GM12874 (cell line): ENCODE data around the gene COL6A2.

Experiments used
- TF ChIP-seq, protein P1 (sequence below): IDR thresholded peaks from 2 replicates; pipeline ENCODE4 v1.5.1; 2011; ENCODE audit warnings: low read depth, mild to moderate bottlenecking, control low read depth, low read length, moderate library complexity; ENCODE audit not compliant: insufficient read depth

The COL6A2 gene

DNA sequence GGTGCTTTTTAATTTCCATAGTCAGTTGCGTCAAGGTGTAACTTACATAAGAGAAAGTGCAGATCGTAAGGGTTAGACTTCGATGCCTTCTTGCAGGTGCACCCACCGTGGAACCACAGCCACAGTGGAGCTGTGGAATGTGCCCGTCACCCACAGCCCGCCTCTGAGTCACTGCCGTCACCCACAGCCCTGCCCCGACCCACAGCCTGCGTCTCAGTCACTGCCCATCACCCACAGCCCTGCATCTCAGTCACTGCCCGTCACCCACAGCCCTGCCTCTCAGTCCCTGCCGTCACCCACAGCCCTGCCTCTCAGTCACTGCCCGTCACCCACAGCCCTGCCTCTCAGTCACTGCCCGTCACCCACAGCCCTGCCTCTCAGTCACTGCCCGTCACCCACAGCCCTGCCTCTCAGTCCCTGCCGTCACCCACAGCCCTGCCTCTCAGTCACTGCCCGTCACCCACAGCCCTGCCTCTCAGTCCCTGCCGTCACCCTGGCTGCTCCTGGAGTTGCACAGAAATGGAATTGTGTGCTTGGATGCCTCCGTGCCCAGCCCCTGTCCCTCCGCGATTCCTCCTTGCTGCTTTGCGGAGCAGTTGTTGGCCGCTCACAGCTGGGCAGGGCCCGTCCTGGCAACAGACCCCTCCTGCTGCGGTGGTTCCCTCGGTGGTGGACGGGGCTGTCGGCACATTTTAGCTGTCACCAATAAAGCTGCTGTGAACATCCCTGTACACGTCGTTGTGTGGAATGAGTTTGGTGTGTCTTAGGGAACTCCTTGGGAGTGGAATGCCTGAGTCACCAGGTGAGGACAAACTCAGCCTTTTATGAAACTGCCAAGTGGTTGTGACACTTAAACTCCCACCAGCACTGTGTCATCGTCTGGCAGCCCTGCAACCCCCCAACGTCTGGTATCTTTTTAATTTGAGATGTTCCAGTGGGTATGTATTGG, 44.9 kb upstream of the COL6A2 start:
- TF ChIP-seq, protein P1, sequence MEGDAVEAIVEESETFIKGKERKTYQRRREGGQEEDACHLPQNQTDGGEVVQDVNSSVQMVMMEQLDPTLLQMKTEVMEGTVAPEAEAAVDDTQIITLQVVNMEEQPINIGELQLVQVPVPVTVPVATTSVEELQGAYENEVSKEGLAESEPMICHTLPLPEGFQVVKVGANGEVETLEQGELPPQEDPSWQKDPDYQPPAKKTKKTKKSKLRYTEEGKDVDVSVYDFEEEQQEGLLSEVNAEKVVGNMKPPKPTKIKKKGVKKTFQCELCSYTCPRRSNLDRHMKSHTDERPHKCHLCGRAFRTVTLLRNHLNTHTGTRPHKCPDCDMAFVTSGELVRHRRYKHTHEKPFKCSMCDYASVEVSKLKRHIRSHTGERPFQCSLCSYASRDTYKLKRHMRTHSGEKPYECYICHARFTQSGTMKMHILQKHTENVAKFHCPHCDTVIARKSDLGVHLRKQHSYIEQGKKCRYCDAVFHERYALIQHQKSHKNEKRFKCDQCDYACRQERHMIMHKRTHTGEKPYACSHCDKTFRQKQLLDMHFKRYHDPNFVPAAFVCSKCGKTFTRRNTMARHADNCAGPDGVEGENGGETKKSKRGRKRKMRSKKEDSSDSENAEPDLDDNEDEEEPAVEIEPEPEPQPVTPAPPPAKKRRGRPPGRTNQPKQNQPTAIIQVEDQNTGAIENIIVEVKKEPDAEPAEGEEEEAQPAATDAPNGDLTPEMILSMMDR = no peak

DNA sequence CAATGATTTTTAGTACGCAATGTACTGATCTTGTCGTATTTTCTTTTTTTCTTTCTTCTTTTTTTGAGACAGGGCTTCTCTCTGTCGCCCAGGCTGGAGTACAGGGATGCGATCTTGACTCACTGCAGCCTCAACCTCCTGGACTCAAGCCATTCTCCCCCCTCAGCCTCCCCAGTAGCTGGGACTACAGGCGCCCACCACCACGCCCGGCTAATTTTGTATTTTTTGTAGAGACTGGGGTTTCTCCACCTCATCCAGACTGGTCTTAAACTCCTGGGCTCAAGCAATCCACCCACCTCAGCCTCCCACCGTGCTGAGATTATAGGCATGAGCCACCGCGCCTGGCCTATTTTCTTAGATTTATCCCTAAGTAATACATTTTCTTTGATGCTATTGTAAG, 43.9 kb upstream of the COL6A2 start:
- TF ChIP-seq, protein P1 = no peak

DNA sequence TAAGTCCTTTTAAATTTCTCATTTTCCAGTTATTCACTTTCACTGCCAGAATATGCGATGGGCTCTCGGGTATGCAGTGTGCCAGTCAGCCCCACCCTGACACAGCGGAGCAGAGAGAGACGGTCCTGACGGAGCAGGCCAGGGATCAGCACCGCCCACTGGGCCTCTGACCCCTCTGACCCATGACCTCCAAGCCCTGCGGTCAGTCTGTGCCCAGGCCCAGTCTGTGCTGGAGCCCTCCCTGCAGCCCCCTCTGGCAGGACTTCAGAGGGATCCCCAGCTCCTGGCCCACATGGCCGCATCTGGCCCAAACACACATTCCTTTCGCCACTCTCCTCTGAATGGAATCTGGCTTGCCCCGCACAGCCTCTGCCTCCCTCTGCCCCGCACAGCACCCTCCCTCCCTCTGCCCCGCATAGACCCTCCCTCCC, 43.4 kb upstream of the COL6A2 start:
- TF ChIP-seq, protein P1 = no peak

DNA sequence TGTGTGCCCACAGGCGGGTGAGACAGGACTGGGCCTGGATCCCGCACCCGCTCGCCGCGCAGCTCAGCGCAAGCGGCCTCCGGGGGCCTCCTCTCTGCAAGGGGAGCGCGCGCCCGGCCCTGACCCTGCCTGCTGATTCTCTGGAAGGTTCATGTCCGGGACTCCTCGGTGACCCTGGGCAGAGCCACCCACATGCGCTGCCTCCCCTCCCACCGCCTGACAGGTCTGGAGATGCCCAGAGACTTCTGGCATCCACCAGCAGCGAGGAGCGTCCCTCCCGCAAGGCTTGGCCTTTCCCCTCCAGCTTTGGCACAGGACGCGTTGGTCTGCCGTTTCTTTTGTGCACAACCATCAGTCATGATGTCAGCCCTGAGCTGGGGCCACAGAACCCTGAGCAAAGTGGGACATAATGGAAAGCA, 42.0 kb upstream of the COL6A2 start:
- TF ChIP-seq, protein P1 = no peak

DNA sequence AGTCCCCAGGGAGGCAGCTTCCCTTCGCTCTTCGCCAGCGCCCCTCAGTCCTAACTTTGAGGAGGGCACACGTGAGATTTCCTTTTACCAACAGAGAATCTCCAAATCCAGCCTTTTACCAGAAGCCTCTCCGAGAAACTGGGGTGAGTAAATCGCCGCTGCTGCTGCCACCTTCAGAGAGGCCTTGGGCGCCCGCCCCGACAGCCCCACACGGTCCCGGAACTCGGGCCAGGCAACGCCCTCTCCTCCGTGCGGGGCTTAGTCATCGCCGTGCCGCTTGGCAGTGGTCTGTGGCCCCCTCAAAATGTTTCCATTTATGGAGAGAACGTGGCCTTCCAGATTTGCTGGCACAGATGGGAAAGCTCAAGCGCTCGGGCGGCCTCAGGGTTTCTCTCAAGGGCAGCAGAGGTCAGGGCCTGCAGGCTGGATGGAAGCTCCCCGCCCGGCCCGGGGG, 41.4 kb upstream of the COL6A2 start:
- TF ChIP-seq, protein P1 = no peak

DNA sequence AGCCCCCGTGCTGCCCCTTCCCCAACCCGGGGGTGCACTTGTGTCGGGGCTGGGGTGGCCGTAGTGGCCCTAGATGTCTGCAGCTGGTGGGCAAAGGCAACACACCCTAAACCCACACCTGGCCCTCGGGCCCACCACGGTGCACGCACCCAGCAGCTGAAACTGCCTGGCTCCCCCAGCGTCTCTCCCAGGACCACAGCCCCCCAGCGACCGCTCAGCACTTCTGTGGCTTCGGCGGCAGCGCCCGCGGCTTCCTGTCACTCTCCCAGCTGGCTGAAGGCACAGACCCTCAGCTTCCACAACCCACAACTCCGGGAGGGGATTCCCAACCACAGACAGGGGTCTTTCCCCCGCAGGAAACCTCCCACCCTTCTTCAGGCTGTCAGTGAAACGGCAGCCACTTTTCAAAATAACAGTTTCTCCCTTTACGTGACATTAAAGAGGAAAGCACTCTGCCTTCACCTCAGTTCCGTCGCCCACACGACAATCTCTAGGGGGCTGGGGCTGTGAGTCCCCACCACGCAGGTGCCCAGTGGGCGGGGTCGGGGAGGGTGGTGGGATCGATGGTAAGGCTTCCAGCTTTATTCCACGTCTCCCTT, 40.7 kb upstream of the COL6A2 start:
- TF ChIP-seq, protein P1 = no peak

DNA sequence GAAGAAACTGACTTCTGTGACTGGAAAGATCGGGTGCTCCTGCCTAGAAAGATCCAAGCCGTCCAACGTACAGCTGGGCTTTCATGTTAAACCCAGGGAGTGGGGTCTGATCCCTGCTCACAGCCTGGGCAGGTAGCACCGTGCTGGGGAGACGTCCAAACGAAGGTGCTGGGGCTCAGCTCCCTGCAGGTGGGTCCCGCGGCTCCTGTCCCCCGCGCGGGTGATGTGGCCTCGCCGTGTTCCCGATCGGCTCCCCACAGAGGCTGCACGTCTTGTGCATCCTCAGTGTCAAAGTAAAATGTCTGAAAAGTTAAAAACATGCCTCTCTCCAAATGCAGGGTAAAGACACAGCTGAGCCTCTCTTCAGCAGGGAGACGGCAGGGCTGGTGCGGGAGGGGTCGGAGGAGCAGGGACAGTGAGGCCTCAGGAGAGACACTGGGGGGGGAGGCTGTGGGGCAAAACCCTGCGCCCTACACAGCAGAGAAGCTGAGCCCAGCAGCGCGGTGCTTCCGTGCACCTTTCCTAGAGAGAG, 40.1 kb upstream of the COL6A2 start:
- TF ChIP-seq, protein P1 = no peak
